Measurements from ENCODE around the gene SCN1A.

DNA sequence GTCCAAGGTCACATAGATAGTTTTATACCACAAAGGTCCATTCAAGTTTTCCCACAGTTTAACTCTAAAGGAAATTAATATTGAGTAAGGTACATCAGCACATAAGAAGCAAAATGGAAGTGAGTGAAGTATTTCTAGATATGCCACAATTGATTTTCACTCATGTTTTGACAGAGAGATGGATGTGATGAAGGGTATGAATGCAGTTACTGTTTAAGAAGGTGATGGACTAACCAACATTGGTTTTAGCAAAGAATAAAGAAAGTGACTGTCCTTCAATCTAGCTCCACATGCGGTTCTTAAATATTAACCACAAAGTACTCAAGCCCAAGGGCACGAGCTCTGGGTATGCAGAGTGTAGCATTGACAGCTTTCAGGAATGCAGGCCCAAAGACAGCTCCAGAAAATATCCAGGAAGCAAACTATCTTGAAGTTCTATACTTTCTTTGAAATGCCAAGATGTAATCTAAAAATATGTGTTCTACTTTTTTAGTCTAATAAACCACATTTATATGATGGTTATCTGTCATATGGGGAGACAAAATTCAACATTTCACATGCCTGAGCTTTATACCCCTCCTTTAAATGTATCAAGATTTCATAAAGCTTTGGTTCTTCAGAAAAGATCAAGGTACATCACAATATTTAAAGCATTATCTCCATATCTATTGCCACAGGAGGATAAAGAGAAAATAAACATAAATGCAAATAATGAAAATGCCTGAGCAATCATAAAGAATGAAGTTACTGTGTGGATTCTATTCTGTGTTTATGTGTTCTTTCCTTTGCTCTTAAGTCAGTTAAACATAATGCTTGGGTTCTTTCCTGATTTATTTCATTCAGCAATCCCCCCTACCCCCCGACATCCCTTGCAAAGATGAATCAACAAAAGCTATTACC, 6.7 kb upstream of the SCN1A start:
- no peak for TF ChIP-seq POLR2A (IDR thresholded peaks at IDR 0.05)
- TF ChIP-seq, protein P1, sequence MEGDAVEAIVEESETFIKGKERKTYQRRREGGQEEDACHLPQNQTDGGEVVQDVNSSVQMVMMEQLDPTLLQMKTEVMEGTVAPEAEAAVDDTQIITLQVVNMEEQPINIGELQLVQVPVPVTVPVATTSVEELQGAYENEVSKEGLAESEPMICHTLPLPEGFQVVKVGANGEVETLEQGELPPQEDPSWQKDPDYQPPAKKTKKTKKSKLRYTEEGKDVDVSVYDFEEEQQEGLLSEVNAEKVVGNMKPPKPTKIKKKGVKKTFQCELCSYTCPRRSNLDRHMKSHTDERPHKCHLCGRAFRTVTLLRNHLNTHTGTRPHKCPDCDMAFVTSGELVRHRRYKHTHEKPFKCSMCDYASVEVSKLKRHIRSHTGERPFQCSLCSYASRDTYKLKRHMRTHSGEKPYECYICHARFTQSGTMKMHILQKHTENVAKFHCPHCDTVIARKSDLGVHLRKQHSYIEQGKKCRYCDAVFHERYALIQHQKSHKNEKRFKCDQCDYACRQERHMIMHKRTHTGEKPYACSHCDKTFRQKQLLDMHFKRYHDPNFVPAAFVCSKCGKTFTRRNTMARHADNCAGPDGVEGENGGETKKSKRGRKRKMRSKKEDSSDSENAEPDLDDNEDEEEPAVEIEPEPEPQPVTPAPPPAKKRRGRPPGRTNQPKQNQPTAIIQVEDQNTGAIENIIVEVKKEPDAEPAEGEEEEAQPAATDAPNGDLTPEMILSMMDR (IDR thresholded peaks at IDR 0.05), result no peak

Measured in testis (tissue), 2 donors.